NCI-H146 treated with DMSO at 0.1 percent for 48 hours (cell line): ENCODE results near the gene TTC21A.
"Not testable (repeated sequence)": the region's sequence is repeated elsewhere in the genome, so short reads cannot be mapped to it uniquely, and the experiment has no call there.

ENCODE experiments used
- DNase-seq: peaks from one replicate; lab custom pipeline; 2025; ENCODE audit not compliant: unreplicated experiment; lab: John Stamatoyannopoulos, UW

Gene TTC21A, protein sequence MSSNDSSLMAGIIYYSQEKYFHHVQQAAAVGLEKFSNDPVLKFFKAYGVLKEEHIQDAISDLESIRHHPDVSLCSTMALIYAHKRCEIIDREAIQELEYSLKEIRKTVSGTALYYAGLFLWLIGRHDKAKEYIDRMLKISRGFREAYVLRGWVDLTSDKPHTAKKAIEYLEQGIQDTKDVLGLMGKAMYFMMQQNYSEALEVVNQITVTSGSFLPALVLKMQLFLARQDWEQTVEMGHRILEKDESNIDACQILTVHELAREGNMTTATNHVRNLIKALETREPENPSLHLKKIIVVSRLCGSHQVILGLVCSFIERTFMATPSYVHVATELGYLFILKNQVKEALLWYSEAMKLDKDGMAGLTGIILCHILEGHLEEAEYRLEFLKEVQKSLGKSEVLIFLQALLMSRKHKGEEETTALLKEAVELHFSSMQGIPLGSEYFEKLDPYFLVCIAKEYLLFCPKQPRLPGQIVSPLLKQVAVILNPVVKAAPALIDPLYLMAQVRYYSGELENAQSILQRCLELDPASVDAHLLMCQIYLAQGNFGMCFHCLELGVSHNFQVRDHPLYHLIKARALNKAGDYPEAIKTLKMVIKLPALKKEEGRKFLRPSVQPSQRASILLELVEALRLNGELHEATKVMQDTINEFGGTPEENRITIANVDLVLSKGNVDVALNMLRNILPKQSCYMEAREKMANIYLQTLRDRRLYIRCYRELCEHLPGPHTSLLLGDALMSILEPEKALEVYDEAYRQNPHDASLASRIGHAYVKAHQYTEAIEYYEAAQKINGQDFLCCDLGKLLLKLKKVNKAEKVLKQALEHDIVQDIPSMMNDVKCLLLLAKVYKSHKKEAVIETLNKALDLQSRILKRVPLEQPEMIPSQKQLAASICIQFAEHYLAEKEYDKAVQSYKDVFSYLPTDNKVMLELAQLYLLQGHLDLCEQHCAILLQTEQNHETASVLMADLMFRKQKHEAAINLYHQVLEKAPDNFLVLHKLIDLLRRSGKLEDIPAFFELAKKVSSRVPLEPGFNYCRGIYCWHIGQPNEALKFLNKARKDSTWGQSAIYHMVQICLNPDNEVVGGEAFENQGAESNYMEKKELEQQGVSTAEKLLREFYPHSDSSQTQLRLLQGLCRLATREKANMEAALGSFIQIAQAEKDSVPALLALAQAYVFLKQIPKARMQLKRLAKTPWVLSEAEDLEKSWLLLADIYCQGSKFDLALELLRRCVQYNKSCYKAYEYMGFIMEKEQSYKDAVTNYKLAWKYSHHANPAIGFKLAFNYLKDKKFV (N-terminal part only)

DNA sequence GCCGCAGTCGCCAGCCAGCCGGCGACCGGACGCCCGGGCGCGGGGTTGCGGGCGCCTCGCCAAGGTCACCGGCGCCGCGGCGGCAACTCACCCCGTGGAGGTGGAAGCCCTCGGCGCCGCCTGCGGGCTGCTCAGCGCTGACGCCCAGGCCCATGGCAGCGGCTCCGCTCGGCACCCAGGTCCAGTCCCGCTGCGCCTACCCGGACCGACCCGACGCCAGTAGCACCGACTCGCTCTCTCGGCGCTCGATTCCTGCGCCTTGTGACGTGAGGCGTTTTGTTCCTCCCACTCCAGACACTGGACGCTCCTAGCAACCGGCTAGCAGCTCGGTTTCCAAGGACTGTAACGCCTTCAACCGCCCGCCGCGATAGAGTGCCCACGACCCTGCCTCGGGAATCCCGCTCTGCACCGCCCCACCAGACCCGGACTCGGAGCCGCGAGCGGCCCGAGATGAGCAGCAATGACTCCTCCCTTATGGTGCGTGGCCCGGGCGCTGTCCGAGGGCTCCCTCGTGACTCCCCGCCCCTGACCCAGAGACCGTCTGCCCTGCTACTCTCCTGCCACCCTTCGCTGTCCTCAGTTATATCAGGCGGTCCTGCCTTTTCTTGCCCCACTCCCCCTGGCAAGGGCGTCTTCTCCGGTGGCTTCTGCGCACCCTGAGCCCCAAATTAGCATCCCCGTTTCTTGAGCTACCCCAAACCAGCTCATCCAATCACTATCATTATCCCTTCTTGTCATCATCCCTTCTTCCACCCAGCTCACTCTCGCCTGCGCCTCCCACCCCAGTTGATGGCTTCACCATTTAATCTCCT is at the start of gene TTC21A, which contains the start of gene GORASP1:
Gene TTC21A (plus strand): TSS at position 293 of the 812 bp plus-strand sequence. CDS start 158 bp downstream, at position 451.
Gene GORASP1 (minus strand): TSS at position 240 of the 812 bp plus-strand sequence. CDS start 86 bp downstream, at position 154.
- DNase-seq = peak; percentile 12

- not testable (repeated sequence) for DNase-seq
Measured at GRCh38 chr3:39061228-39061627, 46.3 kb upstream of the TTC21A start.

DNA sequence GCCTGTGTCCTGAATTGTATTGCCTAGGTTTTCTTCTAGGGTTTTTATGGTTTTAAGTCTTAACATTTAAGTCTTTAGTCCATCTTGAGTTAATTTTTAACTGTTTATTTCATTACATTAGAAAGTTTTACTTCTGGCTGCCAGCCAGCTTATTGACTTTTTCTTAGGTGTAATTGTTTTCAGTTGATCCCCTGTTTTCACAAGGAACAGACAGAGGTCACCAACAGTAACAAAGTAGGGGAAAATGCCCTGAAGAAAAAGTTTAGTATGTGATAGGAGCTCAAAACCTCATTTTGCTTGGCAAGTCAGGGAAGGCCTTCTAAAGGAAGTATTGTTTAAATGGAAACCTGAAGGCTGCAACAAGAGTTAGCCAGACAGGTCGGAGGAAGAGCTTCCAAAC is 45.3 kb upstream of the TTC21A start:
- DNase-seq = no peak

DNA sequence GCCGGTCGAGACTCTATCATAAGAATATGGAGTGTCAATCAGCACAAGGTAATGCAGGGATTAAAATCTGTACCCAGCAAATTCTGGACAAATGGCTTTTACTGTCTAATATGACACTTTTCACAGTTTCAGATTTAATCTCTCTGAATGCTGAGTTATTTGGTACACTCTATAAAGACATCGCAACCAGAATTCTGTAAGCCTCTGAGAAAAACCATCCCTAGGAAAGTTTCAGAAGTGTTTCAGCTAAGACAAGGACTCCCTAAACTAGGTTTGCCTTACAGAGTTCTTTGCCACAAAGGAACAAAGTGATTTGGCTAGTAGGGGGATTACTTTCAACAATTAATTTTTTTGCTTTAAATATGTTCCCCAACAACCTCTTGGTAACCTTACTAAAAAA is 44.3 kb upstream of the TTC21A start:
- no peak for DNase-seq

- DNase-seq = no peak
Measured at GRCh38 chr3:39064646-39065045, 42.8 kb upstream of the TTC21A start.

GRCh38 chr3:39065197-39065596 is 42.3 kb upstream of the TTC21A start:
- no peak for DNase-seq

DNA sequence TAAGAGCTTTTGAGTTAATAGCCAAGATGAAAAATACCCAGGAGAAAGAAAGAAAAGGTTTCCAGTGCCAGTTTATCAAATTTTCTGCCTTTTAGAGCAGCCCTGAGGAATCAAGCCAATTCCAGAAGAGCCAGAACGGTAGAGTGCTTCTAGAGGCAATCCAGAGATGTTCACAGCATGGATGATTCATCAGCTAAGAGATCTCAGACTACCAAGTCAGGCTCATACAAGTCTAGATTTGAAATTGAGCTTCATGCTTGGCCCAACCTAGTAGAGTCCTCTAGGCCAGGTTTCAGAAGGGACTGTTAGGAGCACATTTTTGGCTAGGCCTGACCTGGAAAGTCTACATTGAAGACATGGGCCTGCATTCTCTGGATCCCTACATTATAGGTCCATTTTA is 40.2 kb upstream of the TTC21A start:
- DNase-seq = no peak

GRCh38 chr3:39068556-39068955 is 38.9 kb upstream of the TTC21A start:
- no peak for DNase-seq

- DNase-seq = no peak
Measured at GRCh38 chr3:39075910-39076309, 31.6 kb upstream of the TTC21A start.

DNA sequence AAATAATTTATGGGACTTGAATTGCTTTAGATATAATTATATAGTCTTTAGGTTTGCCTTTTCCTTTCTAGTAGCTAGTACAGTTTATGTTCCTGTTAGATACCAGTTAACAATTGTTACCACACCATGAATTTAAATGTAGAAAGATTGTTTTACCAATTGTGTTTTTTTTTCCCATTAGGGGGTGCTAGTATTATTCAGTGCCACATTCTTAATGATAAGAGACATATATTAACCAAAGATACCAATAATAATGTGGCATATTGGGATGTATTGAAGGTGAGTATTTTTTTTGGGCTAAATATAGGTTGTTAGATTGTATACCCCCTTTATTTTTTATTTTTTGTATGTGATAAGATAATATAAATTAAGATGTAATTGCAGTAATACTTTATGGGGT is 27.9 kb upstream of the TTC21A start:
- DNase-seq = no peak

GRCh38 chr3:39080026-39080425 is 27.5 kb upstream of the TTC21A start:
- no peak for DNase-seq

- no peak for DNase-seq
Measured at GRCh38 chr3:39082666-39083313, 24.7 kb upstream of the TTC21A start.

DNA sequence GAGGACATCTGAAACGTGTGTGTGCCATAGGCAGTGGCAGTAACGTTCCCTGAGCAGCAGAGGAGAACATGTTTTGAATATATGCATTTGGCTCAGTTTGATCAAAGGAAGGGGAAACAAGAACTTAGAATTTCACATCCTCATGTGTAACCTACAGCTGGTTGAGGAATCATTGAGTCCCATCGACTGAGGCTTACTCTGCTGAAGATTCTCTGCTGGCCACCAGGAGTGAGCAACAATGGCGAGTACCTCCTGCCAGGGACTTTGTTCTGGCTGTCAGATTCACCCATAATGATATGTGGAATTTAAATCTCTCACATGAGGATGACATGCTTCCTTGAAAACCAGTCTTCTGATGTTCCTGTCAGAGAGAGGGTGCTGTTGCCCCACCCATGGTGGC is 21.3 kb upstream of the TTC21A start:
- DNase-seq = no peak

DNA sequence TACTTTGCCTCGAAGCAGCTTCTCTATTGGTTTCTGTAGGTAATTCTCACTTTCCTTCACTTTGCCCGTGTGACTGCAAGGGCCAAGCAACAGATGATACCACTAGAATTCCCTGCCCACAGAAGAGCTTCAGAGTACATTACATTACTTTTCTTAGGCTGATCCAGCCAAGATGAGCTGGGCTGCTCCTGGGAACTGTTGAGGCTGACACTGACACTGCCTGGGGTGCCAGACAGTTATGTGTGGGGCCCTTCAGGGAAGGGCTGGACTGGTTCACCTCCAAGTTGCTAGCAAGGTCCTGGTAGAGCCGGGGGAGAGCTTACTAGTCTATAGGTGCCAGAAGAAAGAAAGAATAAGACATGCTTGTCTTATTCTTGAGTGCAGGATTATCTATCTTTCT is 19.0 kb upstream of the TTC21A start:
- no peak for DNase-seq

- DNase-seq = no peak
Measured at GRCh38 chr3:39088889-39089288, 18.6 kb upstream of the TTC21A start.

DNA sequence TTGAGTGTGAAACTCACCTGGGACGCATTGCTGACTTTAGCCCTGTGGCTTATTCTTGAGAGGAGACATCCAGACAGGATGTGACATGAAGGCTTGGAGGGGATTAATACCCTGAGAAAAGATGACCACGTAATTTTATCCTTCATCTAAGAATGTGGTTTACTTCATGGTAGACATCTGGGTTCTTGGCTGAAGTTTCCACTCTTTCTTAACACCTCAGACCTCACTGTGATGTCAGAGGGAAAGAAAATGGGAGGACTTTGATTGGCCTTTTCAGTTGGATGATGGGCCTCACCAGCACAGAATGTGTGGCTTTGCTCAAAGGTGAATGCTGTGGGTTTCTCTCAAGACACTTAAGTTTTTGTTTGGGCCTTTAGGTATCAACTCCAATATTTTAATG is 16.6 kb upstream of the TTC21A start:
- DNase-seq = no peak

- no peak for DNase-seq
Measured at GRCh38 chr3:39094851-39095677, 12.4 kb upstream of the TTC21A start.

DNA sequence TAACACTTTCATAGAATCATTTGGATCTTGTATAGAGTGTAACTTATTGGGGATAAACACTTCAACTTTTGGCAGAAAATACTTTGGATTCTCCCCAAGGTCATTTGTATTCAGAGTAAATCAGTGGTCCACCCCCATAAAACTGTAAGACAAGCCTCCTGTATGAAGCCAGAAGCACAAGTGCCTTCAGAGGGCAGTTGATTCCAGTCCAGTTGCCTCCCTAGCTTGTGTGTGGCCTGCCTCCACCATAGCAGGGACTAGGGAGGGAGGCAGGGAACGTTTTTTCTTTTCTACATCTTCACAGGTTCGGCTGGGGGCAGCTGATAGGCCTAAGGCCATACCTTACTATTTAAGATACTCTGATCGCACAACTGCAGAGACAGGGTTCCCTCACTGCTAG is 11.7 kb upstream of the TTC21A start:
- no peak for DNase-seq

GRCh38 chr3:39096775-39097174 is 10.7 kb upstream of the TTC21A start:
- no peak for DNase-seq
